Measurements from ENCODE around the gene SLC22A23.

DNA sequence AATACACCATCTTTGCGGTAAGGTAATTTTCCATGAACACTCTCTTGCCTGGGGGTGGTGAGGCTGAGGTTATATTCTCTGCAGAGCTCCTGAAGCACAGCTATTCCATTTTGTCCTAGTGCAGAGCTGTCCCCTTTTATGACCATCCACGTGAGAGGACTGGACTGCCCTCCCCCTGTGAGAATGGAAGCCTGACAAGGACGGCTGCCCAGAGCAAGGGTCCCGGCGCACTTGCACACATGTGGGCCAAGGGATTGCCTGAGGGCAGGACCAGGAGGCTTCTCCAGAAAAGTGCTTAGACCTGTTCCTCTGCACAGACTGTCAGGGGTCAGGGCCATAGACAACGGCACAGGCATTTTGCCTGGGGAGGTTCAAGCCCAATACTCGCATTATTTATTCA, 48.2 kb downstream of the SLC22A23 start:
- TF ChIP-seq, protein P1, sequence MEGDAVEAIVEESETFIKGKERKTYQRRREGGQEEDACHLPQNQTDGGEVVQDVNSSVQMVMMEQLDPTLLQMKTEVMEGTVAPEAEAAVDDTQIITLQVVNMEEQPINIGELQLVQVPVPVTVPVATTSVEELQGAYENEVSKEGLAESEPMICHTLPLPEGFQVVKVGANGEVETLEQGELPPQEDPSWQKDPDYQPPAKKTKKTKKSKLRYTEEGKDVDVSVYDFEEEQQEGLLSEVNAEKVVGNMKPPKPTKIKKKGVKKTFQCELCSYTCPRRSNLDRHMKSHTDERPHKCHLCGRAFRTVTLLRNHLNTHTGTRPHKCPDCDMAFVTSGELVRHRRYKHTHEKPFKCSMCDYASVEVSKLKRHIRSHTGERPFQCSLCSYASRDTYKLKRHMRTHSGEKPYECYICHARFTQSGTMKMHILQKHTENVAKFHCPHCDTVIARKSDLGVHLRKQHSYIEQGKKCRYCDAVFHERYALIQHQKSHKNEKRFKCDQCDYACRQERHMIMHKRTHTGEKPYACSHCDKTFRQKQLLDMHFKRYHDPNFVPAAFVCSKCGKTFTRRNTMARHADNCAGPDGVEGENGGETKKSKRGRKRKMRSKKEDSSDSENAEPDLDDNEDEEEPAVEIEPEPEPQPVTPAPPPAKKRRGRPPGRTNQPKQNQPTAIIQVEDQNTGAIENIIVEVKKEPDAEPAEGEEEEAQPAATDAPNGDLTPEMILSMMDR (IDR thresholded peaks at IDR 0.05; ENCODE audit: low read depth, low read length): no peak
- TF ChIP-seq EZH2phosphoT487 (IDR thresholded peaks at IDR 0.05; ENCODE audit: low read depth): no peak

Measured in OCI-LY3 (cell line).